ENCODE measurements around the gene CPED1.

- TF ChIP-seq POLR2A (IDR thresholded peaks at IDR 0.05): no peak
- TF ChIP-seq CTCF (IDR thresholded peaks at IDR 0.05): no peak
These were observed 340.1 kb downstream of the CPED1 start, which contains the start of gene WNT16 for GRCh38 chr7:121328508-121329190.
